ENCODE measurements around the gene MAGI2.

MAGI2 gene

DNA sequence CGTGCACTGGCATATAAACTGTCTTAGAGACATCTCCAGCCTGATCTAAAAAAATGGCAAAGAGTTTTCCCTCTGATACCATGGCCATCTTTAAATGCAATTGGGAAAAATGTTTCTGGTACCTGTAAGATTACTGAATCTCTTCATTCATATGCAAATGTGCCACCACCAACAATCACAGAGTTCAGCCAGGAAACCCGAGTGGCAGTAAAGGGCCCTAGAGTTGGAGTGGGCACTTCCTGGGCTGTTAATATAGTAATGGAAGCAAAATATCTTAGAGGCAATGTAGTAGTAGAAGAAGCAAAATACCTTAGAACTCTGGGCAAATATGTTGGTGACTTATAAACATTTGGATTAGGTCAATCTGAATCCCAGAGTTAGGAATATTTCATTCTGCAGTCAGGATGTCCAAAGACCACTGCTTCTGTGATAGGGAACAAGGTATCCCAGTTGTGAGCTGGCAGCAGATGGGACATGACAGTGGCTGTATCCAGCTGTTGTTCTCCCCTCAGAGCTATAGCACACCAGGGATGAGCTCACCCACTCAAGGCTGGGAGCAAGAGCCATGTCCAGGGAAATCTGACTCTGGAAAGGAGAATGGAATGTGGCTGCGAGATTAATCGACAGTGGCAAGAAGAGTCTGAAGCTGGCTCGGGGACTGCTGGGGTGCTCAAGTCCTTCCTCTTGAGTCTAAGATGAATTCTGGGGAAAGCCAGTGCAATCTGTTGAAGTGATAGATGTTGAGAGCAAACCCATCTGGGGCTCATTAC lies 1322.8 kb downstream of the MAGI2 start:
- H3K4me3 Mint-ChIP-seq = no peak overlapping the region
- no peak for DNase-seq (ENCODE audit: low spot score in 2 of 2)
- no peak for ATAC-seq (replicated peaks; ENCODE audit: extremely low read depth, poor library complexity, severe bottlenecking)
- no peak overlapping the region for H3K27ac Mint-ChIP-seq (ENCODE audit: low read depth)
- no peaks in the 10 kb centered on the region for H3K9me3 Mint-ChIP-seq
- peaks cover 11% of the 10 kb centered on the region for H3K27me3 Mint-ChIP-seq
- no peaks in the 10 kb centered on the region for H3K36me3 Mint-ChIP-seq (ENCODE audit: insufficient read depth)
- no peaks in the 10 kb centered on the region for H3K4me1 Mint-ChIP-seq

DNA sequence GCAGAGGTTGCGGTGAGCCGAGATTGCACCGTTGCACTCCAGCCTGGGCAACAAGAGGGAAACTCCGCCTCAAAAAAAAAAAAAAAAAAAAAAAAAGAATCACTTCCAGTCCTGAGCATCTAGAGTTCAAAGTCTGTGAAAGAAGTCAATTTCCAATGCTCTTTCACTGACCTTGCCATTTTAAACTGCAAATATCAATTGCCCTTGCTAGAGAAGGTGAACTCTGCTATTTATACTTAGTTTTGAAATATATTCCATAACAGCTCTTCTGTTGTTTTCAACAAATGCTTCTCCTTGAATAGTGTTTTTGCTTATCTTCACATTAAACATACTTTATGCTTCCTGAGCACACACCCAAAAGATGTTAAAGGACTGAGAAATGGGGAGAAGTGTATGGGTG lies 1323.6 kb downstream of the MAGI2 start:
- no peak for ATAC-seq (replicated peaks; ENCODE audit: extremely low read depth, poor library complexity, severe bottlenecking)
- no peaks in the 10 kb centered on the region for H3K9me3 Mint-ChIP-seq
- DNase-seq (ENCODE audit: low spot score in 2 of 2) = no peak
- H3K27ac Mint-ChIP-seq (ENCODE audit: low read depth) = no peak overlapping the region
- peaks cover 8% of the 10 kb centered on the region for H3K27me3 Mint-ChIP-seq
- H3K36me3 Mint-ChIP-seq (ENCODE audit: insufficient read depth) = no peaks in the 10 kb centered on the region
- H3K4me1 Mint-ChIP-seq = no peaks in the 10 kb centered on the region
- H3K4me3 Mint-ChIP-seq = no peak overlapping the region

DNA sequence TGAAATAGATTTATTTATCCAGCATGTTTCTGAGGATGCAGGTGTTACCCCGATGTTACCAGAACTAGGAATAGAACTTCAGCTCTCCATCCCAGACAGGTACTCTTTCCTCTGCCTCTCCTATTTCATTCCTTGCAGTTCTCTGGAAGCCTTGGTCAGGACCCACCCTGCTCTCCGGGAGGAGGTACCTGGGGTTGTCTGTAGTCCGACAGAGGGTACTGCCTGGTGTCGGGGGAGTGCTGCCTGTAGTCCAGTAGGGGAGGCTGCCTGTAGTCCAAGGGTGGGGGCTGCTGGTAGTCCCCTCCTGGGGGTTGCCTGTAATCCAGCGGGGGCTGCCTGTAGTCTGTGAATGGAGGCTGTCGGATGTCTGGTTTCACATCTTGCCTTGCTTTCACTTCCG lies 1326.5 kb downstream of the MAGI2 start:
- H3K36me3 Mint-ChIP-seq (ENCODE audit: insufficient read depth) = no peaks in the 10 kb centered on the region
- H3K27ac Mint-ChIP-seq (ENCODE audit: low read depth) = no peak overlapping the region
- no peaks in the 10 kb centered on the region for H3K4me1 Mint-ChIP-seq
- no peak overlapping the region for H3K4me3 Mint-ChIP-seq
- ATAC-seq (replicated peaks; ENCODE audit: extremely low read depth, poor library complexity, severe bottlenecking) (no peak), DNase-seq (ENCODE audit: low spot score in 2 of 2) (no peak)
- H3K9me3 Mint-ChIP-seq = no peaks in the 10 kb centered on the region
- peaks cover 14% of the 10 kb centered on the region for H3K27me3 Mint-ChIP-seq

DNA sequence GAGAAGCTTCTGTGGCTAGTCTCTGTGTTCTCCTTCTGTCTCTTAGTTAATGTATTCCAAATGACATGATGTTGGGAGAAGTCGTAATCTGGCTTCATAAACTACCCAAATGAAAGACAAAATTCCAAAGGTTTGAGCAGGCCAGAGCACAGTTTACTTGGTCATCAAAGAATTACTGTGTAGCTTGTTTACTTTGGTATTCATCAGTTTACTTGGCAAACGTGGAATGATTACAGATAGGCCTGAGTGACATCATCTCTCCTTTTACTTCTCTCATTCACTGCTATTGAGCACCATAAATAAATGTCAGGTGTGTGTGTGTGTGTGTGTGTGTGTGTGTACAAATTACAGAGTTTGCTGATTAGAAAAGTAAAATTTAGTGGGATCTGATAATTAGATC lies 1327.6 kb downstream of the MAGI2 start:
- ATAC-seq (replicated peaks; ENCODE audit: extremely low read depth, poor library complexity, severe bottlenecking) (no peak), DNase-seq (ENCODE audit: low spot score in 2 of 2) (no peak)
- no peaks in the 10 kb centered on the region for H3K36me3 Mint-ChIP-seq (ENCODE audit: insufficient read depth)
- H3K27me3 Mint-ChIP-seq = peaks cover 14% of the 10 kb centered on the region
- H3K27ac Mint-ChIP-seq (ENCODE audit: low read depth) = no peak overlapping the region
- no peak overlapping the region for H3K4me3 Mint-ChIP-seq
- no peaks in the 10 kb centered on the region for H3K9me3 Mint-ChIP-seq
- no peaks in the 10 kb centered on the region for H3K4me1 Mint-ChIP-seq

DNA sequence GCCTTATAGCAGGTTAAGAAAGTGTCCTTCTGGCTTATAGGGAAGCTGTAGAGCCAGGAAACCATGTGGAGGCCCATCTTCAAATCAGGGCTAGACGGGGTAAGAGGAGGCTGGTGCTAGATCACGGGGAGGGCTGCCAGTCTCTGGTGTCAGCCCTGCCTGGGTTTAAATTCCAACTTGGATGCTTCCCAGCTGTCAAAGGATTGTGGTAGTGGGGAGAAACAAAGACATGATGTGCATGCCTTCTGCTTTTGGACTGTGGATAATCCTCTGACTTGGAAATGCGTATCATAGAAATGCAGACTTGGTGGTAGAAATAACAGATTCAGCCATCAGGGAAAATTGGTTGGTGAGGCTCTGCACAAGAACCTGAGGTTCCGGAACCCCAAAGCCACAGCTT lies 1329.3 kb downstream of the MAGI2 start:
- ATAC-seq (replicated peaks; ENCODE audit: extremely low read depth, poor library complexity, severe bottlenecking) = no peak
- Mint-ChIP-seq H3K27me3 (peaks cover 14% of the 10 kb centered on the region), H3K27ac (ENCODE audit: low read depth) (no peak overlapping the region)

DNA sequence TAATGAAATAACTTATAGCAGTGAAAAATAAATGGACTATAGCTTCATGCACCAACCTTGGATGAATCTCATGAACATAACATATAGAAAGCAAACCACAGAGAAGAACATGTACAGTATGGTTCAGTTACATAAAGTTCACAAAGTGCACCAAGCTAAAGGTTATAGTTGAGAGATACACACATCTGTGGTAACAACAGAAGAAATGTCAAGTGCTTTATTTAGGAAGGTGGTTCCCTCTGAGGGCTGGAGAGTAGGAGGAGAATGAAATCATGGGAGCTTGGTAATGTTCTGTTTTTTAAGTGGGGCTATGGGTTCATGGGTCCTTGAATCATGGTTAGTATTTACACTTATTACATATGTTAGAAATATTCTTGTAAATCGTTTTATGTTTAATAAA lies 1331.6 kb downstream of the MAGI2 start:
- ATAC-seq (replicated peaks; ENCODE audit: extremely low read depth, poor library complexity, severe bottlenecking) (no peak), DNase-seq (ENCODE audit: low spot score in 2 of 2) (no peak)
- H3K9me3 Mint-ChIP-seq = no peaks in the 10 kb centered on the region
- H3K4me3 Mint-ChIP-seq = no peak overlapping the region
- H3K4me1 Mint-ChIP-seq = no peaks in the 10 kb centered on the region
- no peak overlapping the region for H3K27ac Mint-ChIP-seq (ENCODE audit: low read depth)
- no peaks in the 10 kb centered on the region for H3K36me3 Mint-ChIP-seq (ENCODE audit: insufficient read depth)
- H3K27me3 Mint-ChIP-seq = peaks cover 32% of the 10 kb centered on the region

More for the DNA sequence above, 1329.3 kb downstream of the MAGI2 start:
- DNase-seq (ENCODE audit: low spot score in 2 of 2) = no peak
- no peak overlapping the region for H3K4me3 Mint-ChIP-seq
- H3K4me1 Mint-ChIP-seq = no peaks in the 10 kb centered on the region
- no peaks in the 10 kb centered on the region for H3K36me3 Mint-ChIP-seq (ENCODE audit: insufficient read depth)
- H3K9me3 Mint-ChIP-seq = no peaks in the 10 kb centered on the region

DNA sequence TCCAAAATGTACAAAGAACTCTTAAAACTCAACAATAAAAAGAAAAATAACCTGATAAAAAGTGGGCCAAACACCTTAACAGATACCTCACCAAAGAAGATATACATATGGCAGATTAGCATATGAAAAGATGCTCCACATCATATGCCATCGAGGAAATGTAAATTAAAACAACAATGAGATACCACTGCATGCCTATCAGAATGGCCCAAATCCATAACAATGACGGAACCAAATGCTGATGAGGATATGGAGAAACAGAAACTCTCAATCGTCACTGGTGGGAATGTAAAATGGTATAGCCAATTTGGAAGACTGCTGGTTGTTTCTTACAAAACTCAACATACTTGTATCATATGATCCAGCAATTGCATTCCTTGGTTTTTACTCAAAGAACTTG lies 1335.0 kb downstream of the MAGI2 start:
- Mint-ChIP-seq H3K4me1 (no peaks in the 10 kb centered on the region), H3K36me3 (ENCODE audit: insufficient read depth) (no peaks in the 10 kb centered on the region), H3K27me3 (peaks cover 50% of the 10 kb centered on the region), H3K4me3 (no peak overlapping the region), H3K27ac (ENCODE audit: low read depth) (no peak overlapping the region), H3K9me3 (no peaks in the 10 kb centered on the region)
- DNase-seq (ENCODE audit: low spot score in 2 of 2) = no peak
- no peak for ATAC-seq (replicated peaks; ENCODE audit: extremely low read depth, poor library complexity, severe bottlenecking)

DNA sequence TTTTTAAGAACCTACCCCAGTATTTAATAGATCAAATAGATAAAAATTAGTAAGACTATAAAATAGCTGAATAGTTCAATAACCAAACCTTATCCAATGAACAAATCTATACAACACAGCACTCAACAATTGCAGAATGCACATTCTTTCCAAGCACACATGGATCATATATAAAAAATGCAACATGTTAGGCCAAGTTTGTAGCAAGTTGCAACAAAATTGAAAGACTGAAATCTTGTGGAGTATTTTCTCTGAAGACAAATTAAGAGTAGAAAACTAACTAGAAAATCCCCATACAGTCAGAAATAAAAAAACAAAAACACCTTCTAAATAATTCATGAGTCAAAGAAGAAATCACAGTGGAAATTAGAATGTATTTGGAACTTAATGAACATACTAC lies 1337.6 kb downstream of the MAGI2 start:
- peaks cover 70% of the 10 kb centered on the region for H3K27me3 Mint-ChIP-seq

DNA sequence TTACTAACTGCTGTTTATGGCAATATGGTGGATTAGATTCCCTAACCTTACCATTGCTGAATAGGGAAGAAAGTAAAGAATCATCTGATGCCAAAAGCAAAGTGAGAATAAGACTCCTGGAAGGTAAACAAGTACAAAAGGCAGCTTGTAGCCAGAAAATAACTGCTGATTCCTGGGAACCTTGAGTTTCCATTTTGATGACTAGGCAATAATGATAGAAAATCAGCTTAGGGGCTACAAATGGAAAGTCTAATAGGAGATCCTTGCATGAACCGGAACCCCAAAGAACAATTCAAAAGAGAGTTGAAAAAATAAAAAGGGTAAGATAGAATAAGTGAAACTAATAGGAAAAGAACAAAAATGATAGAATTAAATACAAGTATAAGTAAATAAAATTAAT lies 1338.5 kb downstream of the MAGI2 start:
- Mint-ChIP-seq H3K36me3 (ENCODE audit: insufficient read depth) (no peaks in the 10 kb centered on the region), H3K4me3 (no peak overlapping the region), H3K27me3 (peaks cover 71% of the 10 kb centered on the region), H3K27ac (ENCODE audit: low read depth) (no peak overlapping the region), H3K4me1 (no peaks in the 10 kb centered on the region), H3K9me3 (no peaks in the 10 kb centered on the region)
- no peak for ATAC-seq (replicated peaks; ENCODE audit: extremely low read depth, poor library complexity, severe bottlenecking)
- no peak for DNase-seq (ENCODE audit: low spot score in 2 of 2)

More for the DNA sequence above, 1337.6 kb downstream of the MAGI2 start:
- no peaks in the 10 kb centered on the region for H3K36me3 Mint-ChIP-seq (ENCODE audit: insufficient read depth)
- no peak overlapping the region for H3K27ac Mint-ChIP-seq (ENCODE audit: low read depth)
- DNase-seq (ENCODE audit: low spot score in 2 of 2) (no peak), ATAC-seq (replicated peaks; ENCODE audit: extremely low read depth, poor library complexity, severe bottlenecking) (no peak)
- no peak overlapping the region for H3K4me3 Mint-ChIP-seq
- no peaks in the 10 kb centered on the region for H3K4me1 Mint-ChIP-seq
- H3K9me3 Mint-ChIP-seq = no peaks in the 10 kb centered on the region

DNA sequence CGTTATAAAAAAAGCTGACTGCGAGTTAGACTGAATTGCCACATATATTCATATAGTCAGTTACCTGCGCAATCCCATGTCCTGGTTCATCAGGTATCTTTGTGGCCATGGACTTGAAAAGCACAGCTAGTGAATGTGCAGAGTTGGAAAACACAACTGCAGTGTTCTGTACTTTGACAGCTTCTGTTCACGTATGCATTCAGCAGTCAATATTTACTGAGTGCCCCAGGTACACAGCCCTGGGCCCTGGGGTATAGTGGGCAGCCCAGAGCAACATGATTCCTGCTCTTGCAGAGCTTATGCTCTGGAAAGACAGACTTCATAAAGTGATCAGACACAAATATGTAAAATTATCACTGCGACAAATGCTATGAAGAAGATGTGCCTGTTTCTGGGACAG lies 1341.0 kb downstream of the MAGI2 start:
- peaks cover 5% of the 10 kb centered on the region for H3K9me3 Mint-ChIP-seq

DNA sequence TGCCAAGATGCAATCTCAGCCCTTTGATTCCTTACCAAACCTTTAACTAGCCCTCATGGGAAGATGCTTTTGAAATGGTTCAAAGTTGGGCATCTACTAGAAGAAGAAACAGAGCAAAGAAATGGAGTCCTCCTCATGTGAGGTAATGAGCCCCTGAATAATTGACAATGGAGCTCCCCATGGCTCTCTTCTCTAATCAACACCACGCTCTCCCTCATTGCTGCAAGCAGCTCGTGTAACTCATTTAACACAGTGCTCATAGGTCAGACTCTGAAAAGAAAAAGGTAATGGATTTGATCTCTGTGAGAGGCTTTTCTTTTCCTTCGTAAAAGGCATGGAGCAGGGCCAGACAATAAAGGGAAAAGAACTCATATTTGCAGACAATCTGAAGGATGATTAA lies 1342.1 kb downstream of the MAGI2 start:
- ATAC-seq (replicated peaks; ENCODE audit: extremely low read depth, poor library complexity, severe bottlenecking) = no peak
- no peak overlapping the region for H3K27ac Mint-ChIP-seq (ENCODE audit: low read depth)
- H3K4me1 Mint-ChIP-seq = no peaks in the 10 kb centered on the region
- no peak for DNase-seq (ENCODE audit: low spot score in 2 of 2)
- peaks cover 5% of the 10 kb centered on the region for H3K9me3 Mint-ChIP-seq
- H3K27me3 Mint-ChIP-seq = peaks cover 73% of the 10 kb centered on the region
- H3K4me3 Mint-ChIP-seq = no peak overlapping the region
- H3K36me3 Mint-ChIP-seq (ENCODE audit: insufficient read depth) = no peaks in the 10 kb centered on the region

More for the DNA sequence above, 1341.0 kb downstream of the MAGI2 start:
- H3K4me1 Mint-ChIP-seq = no peaks in the 10 kb centered on the region
- no peaks in the 10 kb centered on the region for H3K36me3 Mint-ChIP-seq (ENCODE audit: insufficient read depth)
- no peak for DNase-seq (ENCODE audit: low spot score in 2 of 2)
- no peak for ATAC-seq (replicated peaks; ENCODE audit: extremely low read depth, poor library complexity, severe bottlenecking)
- peaks cover 69% of the 10 kb centered on the region for H3K27me3 Mint-ChIP-seq
- no peak overlapping the region for H3K27ac Mint-ChIP-seq (ENCODE audit: low read depth)
- no peak overlapping the region for H3K4me3 Mint-ChIP-seq

DNA sequence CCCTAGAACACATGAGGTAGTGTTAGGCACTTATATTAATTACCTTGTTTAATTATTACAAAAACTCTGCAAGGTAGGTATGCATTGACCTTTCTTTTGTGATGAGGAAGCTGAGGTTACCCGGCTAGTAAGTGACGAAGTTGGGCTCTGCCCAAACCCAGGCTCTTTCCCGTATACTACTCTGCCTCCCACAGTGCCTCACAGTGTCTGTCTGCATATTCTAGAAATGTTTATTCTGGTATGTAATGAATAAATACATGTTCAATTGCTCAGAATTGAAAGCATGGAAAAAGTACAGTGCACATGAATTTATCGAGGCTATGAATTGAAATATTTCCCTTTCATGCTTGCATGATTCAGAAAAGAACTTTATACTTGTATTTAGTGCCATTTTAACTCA lies 1350.0 kb downstream of the MAGI2 start:
- Mint-ChIP-seq H3K4me3 (no peak overlapping the region), H3K27ac (ENCODE audit: low read depth) (no peak overlapping the region), H3K4me1 (no peaks in the 10 kb centered on the region), H3K36me3 (ENCODE audit: insufficient read depth) (no peaks in the 10 kb centered on the region), H3K9me3 (peaks cover 2% of the 10 kb centered on the region), H3K27me3 (peaks cover 38% of the 10 kb centered on the region)
- no peak for ATAC-seq (replicated peaks; ENCODE audit: extremely low read depth, poor library complexity, severe bottlenecking)
- no peak for DNase-seq (ENCODE audit: low spot score in 2 of 2)

DNA sequence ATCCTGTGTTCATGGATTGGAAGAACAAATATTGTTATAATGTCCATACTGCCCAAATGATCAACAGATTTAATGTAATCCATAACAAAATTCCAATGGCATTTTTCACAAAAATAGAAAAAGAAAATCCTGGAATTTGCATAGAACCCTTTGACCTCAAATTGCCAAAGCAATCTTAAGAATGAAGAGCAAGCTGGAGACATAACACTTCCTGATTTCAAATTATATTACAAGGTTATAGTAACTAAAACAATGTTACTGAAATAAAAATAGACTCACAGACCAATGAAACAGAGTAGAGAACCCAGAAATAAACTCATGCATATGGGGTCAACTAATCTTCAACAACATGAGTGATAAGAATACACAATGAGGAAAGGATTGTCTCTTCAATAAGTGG lies 1352.4 kb downstream of the MAGI2 start:
- Mint-ChIP-seq H3K9me3 (no peaks in the 10 kb centered on the region), H3K36me3 (ENCODE audit: insufficient read depth) (no peaks in the 10 kb centered on the region), H3K27me3 (peaks cover 14% of the 10 kb centered on the region), H3K4me3 (no peak overlapping the region), H3K4me1 (no peaks in the 10 kb centered on the region), H3K27ac (ENCODE audit: low read depth) (no peak overlapping the region)
- DNase-seq (ENCODE audit: low spot score in 2 of 2) (no peak), ATAC-seq (replicated peaks; ENCODE audit: extremely low read depth, poor library complexity, severe bottlenecking) (no peak)

All from central memory CD8-positive, alpha-beta T cell (primary cell).